GM12891 (cell line): Measurements from ENCODE around the gene SLC22A14.

ENCODE experiments used
- PAX5 ChIP-seq: IDR thresholded peaks from 2 replicates; pipeline ENCODE4 v1.6.1; 2011; ENCODE audit warnings: low read length, moderate library complexity, mild to moderate bottlenecking; ENCODE audit not compliant: insufficient read depth, severe bottlenecking
- POLR2A ChIP-seq: IDR thresholded peaks from 2 replicates; pipeline ENCODE4 v1.6.1; 2011; ENCODE audit warnings: low read depth, low read length, control low read depth
- POLR2AphosphoS5 ChIP-seq: IDR thresholded peaks from 2 replicates; pipeline ENCODE4 v1.6.1; 2011; ENCODE audit warnings: low read depth, low read length, control low read depth
- POU2F2 ChIP-seq: IDR thresholded peaks from 2 replicates; pipeline ENCODE4 v1.6.1; 2011; ENCODE audit warnings: low read depth, mild to moderate bottlenecking, control low read depth, low read length, moderate library complexity
- TAF1 ChIP-seq: IDR thresholded peaks from 2 replicates; pipeline ENCODE4 v1.6.1; 2011; ENCODE audit warnings: low read depth, low read length, control low read depth

GRCh38 chr3:38354588-38355330, 72.7 kb downstream of the SLC22A14 start:
- TF ChIP-seq POLR2A (no peak), POU2F2 (no peak), POLR2AphosphoS5 (no peak), TAF1 (no peak), PAX5 (no peak)
